GM12872 (cell line): ENCODE data around the gene HNF1B.

Experiments
- CTCF ChIP-seq: IDR thresholded peaks from 3 replicates; pipeline ENCODE4 v1.5.1; 2011; ENCODE audit warnings: low read depth, mild to moderate bottlenecking, low read length, moderate library complexity; ENCODE audit not compliant: insufficient read depth

HNF1B gene

GRCh38 chr17:37694734-37695133 is 50.1 kb downstream of the HNF1B start:
- TF ChIP-seq CTCF, result no peak

GRCh38 chr17:37693328-37693727 is 51.5 kb downstream of the HNF1B start:
- no peak for TF ChIP-seq CTCF

GRCh38 chr17:37691807-37692206 is 53.1 kb downstream of the HNF1B start:
- TF ChIP-seq CTCF, result no peak

GRCh38 chr17:37689317-37689716 is 55.5 kb downstream of the HNF1B start:
- TF ChIP-seq CTCF, result no peak

- no peak for TF ChIP-seq CTCF
Observed at GRCh38 chr17:37683454-37683984, 61.3 kb downstream of the HNF1B start.

- TF ChIP-seq CTCF, result no peak
Observed at GRCh38 chr17:37682007-37682406, 62.9 kb downstream of the HNF1B start.

- no peak for TF ChIP-seq CTCF
Observed at GRCh38 chr17:37678036-37678435, 66.8 kb downstream of the HNF1B start.
